Measurements from ENCODE around the gene TBC1D5.
"Not testable (repeated sequence)": the region's sequence is repeated elsewhere in the genome, so short reads cannot be mapped to it uniquely, and the experiment has no call there.

TBC1D5 gene

DNA sequence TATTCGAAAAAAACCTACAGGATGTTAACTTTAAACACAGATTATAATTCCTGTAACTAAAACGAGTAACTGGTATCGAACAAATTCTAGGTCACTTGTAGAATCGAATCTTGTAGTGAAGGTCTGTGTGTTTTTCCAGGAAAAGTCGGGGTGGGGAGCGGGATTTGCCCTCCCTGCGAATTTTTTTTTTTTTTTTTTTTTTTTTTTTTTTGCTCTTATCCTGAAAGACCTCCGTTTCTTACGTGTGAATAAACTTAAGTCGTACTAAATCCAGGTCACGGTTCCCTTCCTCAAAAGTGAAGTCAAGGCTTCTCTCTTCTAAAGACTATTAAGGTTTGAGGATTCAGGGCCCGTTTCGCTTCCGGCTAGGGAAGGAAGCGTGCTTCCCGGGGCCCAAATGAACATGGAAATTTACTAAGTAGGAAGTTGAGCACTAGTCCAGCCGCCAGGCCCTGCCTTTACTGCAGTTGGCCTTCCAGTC lies 770 bp downstream of the TBC1D5 start:
- H3K27ac ChIP-seq, result peak overlapping the region; percentile 100

GRCh38 chr3:17740721-17741141 lies 1.7 kb downstream of the TBC1D5 start:
- no peak for TF ChIP-seq CTCF (conservative IDR thresholded peaks at IDR 0.05)
- H3K27ac ChIP-seq, result peak overlapping the region; percentile 100

More for the DNA sequence above, 770 bp downstream of the TBC1D5 start:
- no peak for TF ChIP-seq CTCF (conservative IDR thresholded peaks at IDR 0.05)

DNA sequence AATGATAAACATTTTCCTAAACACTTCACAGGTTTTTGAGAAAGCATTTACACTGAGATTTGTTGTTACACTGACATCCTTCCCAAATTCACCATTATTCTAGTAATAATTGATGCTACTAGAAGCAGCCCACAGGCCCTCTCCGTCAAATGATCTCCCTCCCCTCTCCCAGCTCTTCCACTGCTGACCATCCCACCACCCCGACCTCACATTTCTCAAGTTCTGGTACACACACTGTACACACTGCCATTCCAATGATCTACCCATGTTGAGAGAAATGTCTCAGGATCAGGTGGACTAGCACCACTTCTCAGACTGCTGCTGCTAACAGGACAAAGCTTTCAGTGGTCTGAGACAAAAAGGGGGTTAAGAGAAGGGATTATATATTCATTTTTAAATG lies 3.5 kb downstream of the TBC1D5 start:
- no peak for TF ChIP-seq CTCF (conservative IDR thresholded peaks at IDR 0.05)
- peak overlapping the region; percentile 100; the same call in 1 of the 2 replicates for H3K27ac ChIP-seq

DNA sequence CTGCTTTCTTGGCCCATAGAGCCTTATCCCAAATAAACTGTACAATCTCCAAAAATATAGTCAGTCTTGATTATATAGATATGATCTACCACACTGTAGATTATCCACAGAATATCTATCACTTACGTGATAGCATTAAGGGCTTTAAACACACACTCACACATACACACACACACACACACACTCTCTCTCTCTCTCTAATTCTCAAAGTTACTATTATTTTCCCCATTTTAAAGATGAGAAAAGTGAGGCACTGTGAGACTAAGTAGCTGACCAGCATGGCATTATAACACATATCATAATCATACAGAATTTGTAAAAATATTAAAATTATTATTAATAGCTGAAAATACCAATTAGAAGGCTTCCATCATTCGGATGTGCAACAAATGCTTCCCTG lies 4.2 kb downstream of the TBC1D5 start:
- no peak overlapping the region for H3K27ac ChIP-seq
- no peak for TF ChIP-seq CTCF (conservative IDR thresholded peaks at IDR 0.05)

GRCh38 chr3:17737591-17737990 lies 4.8 kb downstream of the TBC1D5 start:
- no peak for TF ChIP-seq CTCF (conservative IDR thresholded peaks at IDR 0.05)
- no peak overlapping the region for H3K27ac ChIP-seq

DNA sequence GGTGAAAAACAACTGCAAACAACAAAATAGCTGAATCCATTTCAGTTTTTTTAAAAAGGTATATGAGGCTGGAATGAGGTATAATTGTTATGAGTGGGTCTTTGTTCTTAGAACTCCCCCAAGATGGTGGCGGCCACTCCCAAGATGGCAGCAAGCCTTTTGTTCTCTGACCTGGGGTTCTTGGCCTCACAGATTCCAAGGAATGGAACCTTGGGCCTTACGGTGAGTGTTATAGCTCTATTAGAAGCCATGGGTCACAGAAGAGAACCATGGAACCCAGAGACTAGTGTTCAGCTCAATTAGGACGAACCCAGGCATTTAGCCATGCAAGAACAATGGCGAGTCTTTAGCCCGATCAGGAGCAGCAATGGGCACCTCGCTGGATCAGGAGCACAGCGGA lies 7.1 kb downstream of the TBC1D5 start:
- not testable (repeated sequence) for H3K27ac ChIP-seq

GRCh38 chr3:17733768-17734167 lies 8.7 kb downstream of the TBC1D5 start:
- TF ChIP-seq CTCF (conservative IDR thresholded peaks at IDR 0.05), result no peak

GRCh38 chr3:17733215-17733614 lies 9.2 kb downstream of the TBC1D5 start:
- TF ChIP-seq CTCF (conservative IDR thresholded peaks at IDR 0.05), result no peak
- no peak overlapping the region for H3K27ac ChIP-seq

More at GRCh38 chr3:17733768-17734167, 8.7 kb downstream of the TBC1D5 start:
- no peak overlapping the region for H3K27ac ChIP-seq
